Trophoblast cell (in vitro differentiated cells and primary cell): ENCODE data around the gene SNUPN.

ENCODE experiments used
- DNase-seq, 2 donors: peaks; one replicate each; pipeline ENCODE4 v3.0.0-alpha.2; 2016
- H2AFZ ChIP-seq: 2 replicates; pipeline ENCODE4 v1.6.1; 2013; ENCODE audit warnings: low read length, moderate library complexity, mild to moderate bottlenecking; ENCODE audit not compliant: insufficient read depth, poor library complexity
- H2AK5ac ChIP-seq: 2 replicates; pipeline ENCODE4 v1.6.1; 2013; ENCODE audit warnings: mild to moderate bottlenecking, low read length
- H2BK120ac ChIP-seq: 2 replicates; pipeline ENCODE4 v1.6.1; 2013; ENCODE audit warnings: low read length, mild to moderate bottlenecking, moderate library complexity; ENCODE audit not compliant: insufficient read depth, poor library complexity
- H2BK12ac ChIP-seq: 2 replicates; pipeline ENCODE4 v1.6.1; 2013; ENCODE audit warnings: mild to moderate bottlenecking, low read length, moderate library complexity
- H2BK5ac ChIP-seq: 2 replicates; pipeline ENCODE4 v1.6.1; 2013; ENCODE audit warnings: low read length, low read depth, moderate library complexity, mild to moderate bottlenecking; ENCODE audit not compliant: poor library complexity
- H3K14ac ChIP-seq: 2 replicates; pipeline ENCODE4 v1.6.1; 2013; ENCODE audit warnings: mild to moderate bottlenecking, low read length
- H3K18ac ChIP-seq: 2 replicates; pipeline ENCODE4 v1.6.1; 2013; ENCODE audit warnings: mild to moderate bottlenecking, low read length
- H3K23ac ChIP-seq: 2 replicates; pipeline ENCODE4 v1.6.1; 2013; ENCODE audit warnings: low read length
- H3K27ac ChIP-seq: 2 replicates; pipeline ENCODE4 v1.5.1; 2013; ENCODE audit warnings: low read depth, mild to moderate bottlenecking, inconsistent platforms, low read length, moderate library complexity
- H3K27me3 ChIP-seq: 2 replicates; pipeline ENCODE4 v1.6.1; 2013; ENCODE audit warnings: inconsistent platforms, mild to moderate bottlenecking, low read length, moderate library complexity; ENCODE audit not compliant: insufficient read depth
- H3K36me3 ChIP-seq, 2 experiments: 1 replicate in 1 of 2; 2 replicates in 1 of 2; pipeline ENCODE4 v1.6.1; 2013; ENCODE audit warnings: low read length in 2 of 2, mild to moderate bottlenecking in 2 of 2, moderate library complexity in 1 of 2; ENCODE audit not compliant: insufficient read depth in 2 of 2, control insufficient read depth in 1 of 2
- H3K4ac ChIP-seq: 2 replicates; pipeline ENCODE4 v1.6.1; 2013; ENCODE audit warnings: low read depth, mild to moderate bottlenecking, low read length, moderate library complexity
- H3K4me1 ChIP-seq, 2 experiments: 1 replicate in 1 of 2; 2 replicates in 1 of 2; pipeline ENCODE4 v1.6.1; 2013; ENCODE audit warnings: low read length in 2 of 2, mild to moderate bottlenecking in 2 of 2, moderate library complexity in 1 of 2; ENCODE audit not compliant: insufficient read depth in 2 of 2, control insufficient read depth in 1 of 2
- H3K4me2 ChIP-seq: 2 replicates; pipeline ENCODE4 v1.6.1; 2013; ENCODE audit warnings: inconsistent platforms, mild to moderate bottlenecking, low read length, moderate library complexity
- H3K4me3 ChIP-seq: 2 replicates; pipeline ENCODE4 v1.5.1; 2013; ENCODE audit warnings: mild to moderate bottlenecking, low read depth, low read length, inconsistent platforms
- H3K79me1 ChIP-seq: one replicate; pipeline ENCODE4 v1.6.1; 2013; ENCODE audit warnings: low read length
- H3K79me2 ChIP-seq: 2 replicates; pipeline ENCODE4 v1.6.1; 2013; ENCODE audit warnings: low read length, mild to moderate bottlenecking; ENCODE audit not compliant: control insufficient read depth, insufficient read depth, poor library complexity
- H3K9ac ChIP-seq: 2 replicates; pipeline ENCODE4 v1.6.1; 2013; ENCODE audit warnings: mild to moderate bottlenecking, low read length
- H3K9me3 ChIP-seq: 2 replicates; pipeline ENCODE4 v1.6.1; 2013; ENCODE audit warnings: low read depth, mild to moderate bottlenecking, control low read depth, inconsistent platforms, low read length; ENCODE audit not compliant: insufficient read depth
- H4K12ac ChIP-seq: 2 replicates; pipeline ENCODE4 v1.6.1; 2013; ENCODE audit warnings: low read depth, mild to moderate bottlenecking, low read length, moderate library complexity
- H4K8ac ChIP-seq: 2 replicates; pipeline ENCODE4 v1.6.1; 2013; ENCODE audit warnings: low read depth, mild to moderate bottlenecking, low read length, moderate library complexity
- H4K91ac ChIP-seq: one replicate; pipeline ENCODE4 v1.6.1; 2013; ENCODE audit warnings: low read depth, mild to moderate bottlenecking, low read length, moderate library complexity
- WGBS: extraction: QIAGEN DNeasy Blood & Tissue Kit; methylation state at CpG from one replicate; pipeline ENCODE4 v1.1.7; 2013; ENCODE audit warnings: missing lambda C conversion rate; ENCODE audit not compliant: insufficient read length, insufficient coverage; ENCODE audit errors: extremely low coverage; 5-methylcytosine and 5-hydroxymethylcytosine counted together

Gene SNUPN

DNA sequence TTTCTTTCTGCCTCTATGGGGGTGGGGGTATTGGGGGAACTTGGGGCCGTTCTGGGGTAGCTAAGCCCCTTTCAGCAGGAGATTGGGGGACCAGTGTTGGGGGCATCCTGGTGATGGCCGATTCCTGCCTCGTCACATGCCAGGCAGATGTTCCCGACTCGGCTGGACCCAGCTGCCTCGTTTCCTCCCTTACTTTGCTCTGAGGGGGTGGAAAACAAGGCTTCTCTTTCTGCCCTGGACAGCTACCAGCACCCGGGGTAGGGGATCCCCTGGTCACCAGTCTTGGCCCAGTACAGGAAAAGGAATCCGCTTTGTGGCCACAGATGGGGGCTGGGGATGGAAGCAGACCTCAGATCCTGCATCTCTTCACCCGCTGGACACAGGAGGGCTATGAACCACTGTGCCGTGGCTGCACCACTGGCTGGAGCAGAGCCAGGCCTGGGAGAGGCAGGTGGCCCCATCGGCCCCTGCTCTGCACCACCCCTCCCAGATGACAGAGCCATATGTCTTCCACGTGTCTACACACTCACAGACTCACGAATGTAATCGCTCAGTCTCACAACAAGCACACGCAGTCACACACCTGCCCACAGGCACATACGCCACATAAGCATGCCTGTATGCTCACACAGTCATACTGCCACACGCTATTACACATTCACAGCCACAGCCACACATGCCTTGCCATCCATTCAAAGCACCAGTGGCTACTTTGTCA is 34.6 kb upstream of the SNUPN start:
- H3K9me3 ChIP-seq = peaks cover 2% of the 10 kb centered on the region
- no peak overlapping the region for H3K9ac ChIP-seq
- no peak overlapping the region for H4K12ac ChIP-seq
- no CpG with 5 or more reads among the region's 17 CpGs for WGBS
- no peak overlapping the region for H3K4ac ChIP-seq
- H3K4me1 ChIP-seq = peaks cover 13 to 27% of the 10 kb centered on the region in 2 experiments
- H3K23ac ChIP-seq = no peak overlapping the region
- no peak for DNase-seq
- H2BK5ac ChIP-seq = no peak overlapping the region
- H3K27ac ChIP-seq = no peak overlapping the region
- no peak overlapping the region for H2AFZ ChIP-seq
- H3K79me2 ChIP-seq = no peaks in the 10 kb centered on the region
- H3K4me2 ChIP-seq = no peak overlapping the region
- H2BK120ac ChIP-seq = no peak overlapping the region
- H4K8ac ChIP-seq = no peak overlapping the region
- no peak overlapping the region for H3K4me3 ChIP-seq
- no peaks in the 10 kb centered on the region for H3K79me1 ChIP-seq
- no peak overlapping the region for H2AK5ac ChIP-seq
- peaks cover 25 to 33% of the 10 kb centered on the region in 2 experiments for H3K36me3 ChIP-seq
- H3K18ac ChIP-seq = no peak overlapping the region
- H2BK12ac ChIP-seq = no peak overlapping the region
- no peak overlapping the region for H3K14ac ChIP-seq
- H4K91ac ChIP-seq = no peak overlapping the region
- H3K27me3 ChIP-seq = no peaks in the 10 kb centered on the region

DNA sequence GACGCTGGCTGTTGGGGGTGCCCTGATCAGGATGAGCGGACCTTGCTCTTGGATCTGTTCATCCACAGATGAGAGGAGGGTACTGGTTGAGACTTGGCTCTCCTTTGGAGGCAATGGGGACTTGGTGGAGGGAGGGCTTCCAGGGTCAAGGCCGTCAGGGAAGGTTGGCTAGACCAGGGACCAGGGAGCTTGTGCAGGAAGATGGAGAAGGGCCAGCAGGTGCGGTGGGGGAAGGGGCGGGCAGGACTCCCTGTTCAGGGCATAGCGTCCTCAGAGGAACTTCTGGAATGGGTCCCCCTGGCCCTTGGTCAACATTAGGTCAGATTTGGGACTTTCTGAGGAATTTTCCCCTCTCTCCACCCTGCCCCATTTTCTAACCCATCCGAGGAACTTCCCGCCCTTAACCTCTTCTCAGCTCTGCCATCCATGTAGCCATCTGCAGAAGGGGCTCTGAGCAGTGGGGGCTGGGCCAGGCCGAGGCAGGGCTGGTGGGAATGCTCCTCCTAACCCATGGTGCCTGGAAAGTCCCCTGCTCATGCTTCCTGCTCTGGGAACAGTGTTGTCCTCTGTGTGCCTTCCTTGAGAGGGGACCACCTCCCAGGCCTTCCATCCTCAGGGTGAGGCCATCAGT is 33.7 kb upstream of the SNUPN start:
- Histone ChIP-seq H2AK5ac (no peak overlapping the region), H3K36me3 (peaks cover 30 to 36% of the 10 kb centered on the region in 2 experiments), H2BK120ac (no peak overlapping the region), H2AFZ (no peak overlapping the region), H2BK5ac (no peak overlapping the region), H4K91ac (no peak overlapping the region), H4K12ac (no peak overlapping the region), H3K4me2 (no peak overlapping the region), H3K23ac (no peak overlapping the region), H3K9me3 (peaks cover 2% of the 10 kb centered on the region), H3K9ac (no peak overlapping the region), H3K79me2 (no peaks in the 10 kb centered on the region), H2BK12ac (no peak overlapping the region), H3K4ac (no peak overlapping the region), H3K27ac (no peak overlapping the region), H3K27me3 (no peaks in the 10 kb centered on the region), H3K79me1 (no peaks in the 10 kb centered on the region), H3K18ac (no peak overlapping the region), H4K8ac (no peak overlapping the region), H3K4me3 (no peak overlapping the region), H3K14ac (no peak overlapping the region), H3K4me1 (peaks cover 13 to 21% of the 10 kb centered on the region in 2 experiments)
- no CpG with 5 or more reads among the region's 9 CpGs for WGBS
- DNase-seq = no peak

DNA sequence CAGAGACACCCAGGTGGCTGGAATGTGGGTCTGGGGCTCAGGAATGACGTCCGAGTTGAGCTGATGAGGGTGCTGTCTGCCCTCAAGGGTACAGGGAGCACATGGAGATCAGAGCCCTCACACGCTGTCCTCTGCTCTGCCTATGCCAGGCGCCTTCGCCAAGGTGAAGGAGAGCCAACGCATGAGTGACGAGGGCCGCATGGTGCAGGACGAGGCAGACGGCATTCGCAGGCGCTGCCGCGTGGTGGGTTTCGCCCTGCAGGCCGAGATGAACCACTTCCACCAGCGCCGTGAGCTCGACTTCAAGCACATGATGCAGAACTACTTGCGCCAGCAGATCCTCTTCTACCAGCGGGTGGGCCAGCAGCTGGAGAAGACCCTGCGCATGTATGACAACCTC is 31.3 kb upstream of the SNUPN start:
- H3K4me1 ChIP-seq = peaks cover 22 to 28% of the 10 kb centered on the region in 2 experiments
- no peak overlapping the region for H3K18ac ChIP-seq
- no peak overlapping the region for H3K4ac ChIP-seq
- H2BK5ac ChIP-seq = no peak overlapping the region
- no peak overlapping the region for H3K9ac ChIP-seq
- peaks cover 2% of the 10 kb centered on the region for H3K79me1 ChIP-seq
- H2BK12ac ChIP-seq = no peak overlapping the region
- no peak overlapping the region for H3K14ac ChIP-seq
- H3K23ac ChIP-seq = no peak overlapping the region
- H3K79me2 ChIP-seq = peaks cover 2% of the 10 kb centered on the region
- H3K9me3 ChIP-seq = peaks cover 2% of the 10 kb centered on the region
- no peak for DNase-seq
- H3K27me3 ChIP-seq = no peaks in the 10 kb centered on the region
- no peak overlapping the region for H2BK120ac ChIP-seq
- H4K8ac ChIP-seq = no peak overlapping the region
- H3K4me2 ChIP-seq = no peak overlapping the region
- no peak overlapping the region for H4K91ac ChIP-seq
- H2AFZ ChIP-seq = no peak overlapping the region
- no peak overlapping the region for H3K4me3 ChIP-seq
- no peak overlapping the region for H3K27ac ChIP-seq
- H2AK5ac ChIP-seq = no peak overlapping the region
- H4K12ac ChIP-seq = no peak overlapping the region
- no CpG with 5 or more reads among the region's 22 CpGs for WGBS
- H3K36me3 ChIP-seq = peaks cover 32 to 38% of the 10 kb centered on the region in 2 experiments

GRCh38 chr15:75656331-75656730 is 30.8 kb upstream of the SNUPN start:
- Histone ChIP-seq H2AK5ac (no peak overlapping the region), H4K91ac (no peak overlapping the region), H4K12ac (no peak overlapping the region), H3K79me1 (peaks cover 2% of the 10 kb centered on the region), H3K23ac (no peak overlapping the region), H3K4me2 (no peak overlapping the region), H3K27me3 (no peaks in the 10 kb centered on the region), H3K36me3 (peaks cover 32 to 38% of the 10 kb centered on the region in 2 experiments), H3K4me1 (peaks cover 24 to 29% of the 10 kb centered on the region in 2 experiments), H3K9me3 (peaks cover 2% of the 10 kb centered on the region), H4K8ac (no peak overlapping the region), H3K9ac (no peak overlapping the region), H2AFZ (no peak overlapping the region), H2BK12ac (no peak overlapping the region), H3K79me2 (peaks cover 2% of the 10 kb centered on the region), H3K18ac (no peak overlapping the region), H3K14ac (no peak overlapping the region), H3K4ac (no peak overlapping the region), H2BK120ac (no peak overlapping the region), H2BK5ac (no peak overlapping the region), H3K4me3 (no peak overlapping the region), H3K27ac (no peak overlapping the region)
- no peak for DNase-seq
- no CpG with 5 or more reads among the region's 5 CpGs for WGBS
